Fibroblast of lung (primary cell): ENCODE measurements around the gene MARCKSL1. TPM values are rescaled to one million over a fixed set of nuclear protein-coding genes. Genes with fewer than 3 reads are reported as not detected.

Experiments
- DNase-seq, 2 donors: peaks; one replicate each; pipeline versions ENCODE4 v3.0.0 to v3.0.0-alpha.2; 2010; ENCODE audit warnings: low read depth in 2 of 2
- H2AFZ ChIP-seq: 2 replicates; pipeline ENCODE4 v1.5.1; 2012; ENCODE audit warnings: low read length, control low read depth, inconsistent platforms
- H3K27ac ChIP-seq: 2 replicates; pipeline ENCODE4 v1.5.1; 2011; ENCODE audit warnings: low read length, control low read depth; ENCODE audit not compliant: insufficient read depth
- H3K27me3 ChIP-seq: 2 replicates; pipeline ENCODE4 v1.5.1; 2011; ENCODE audit warnings: mild to moderate bottlenecking, low read length; ENCODE audit not compliant: control insufficient read depth, insufficient read depth
- H3K36me3 ChIP-seq: 2 replicates; pipeline ENCODE4 v1.5.1; 2011; ENCODE audit warnings: low read length; ENCODE audit not compliant: control insufficient read depth, insufficient read depth
- H3K4me1 ChIP-seq: 2 replicates; pipeline ENCODE4 v1.5.1; 2011; ENCODE audit warnings: low read length; ENCODE audit not compliant: control insufficient read depth, insufficient read depth; ENCODE audit errors: extremely low read depth
- H3K4me2 ChIP-seq: 2 replicates; pipeline ENCODE4 v1.5.1; 2011; ENCODE audit warnings: low read length, control low read depth; ENCODE audit not compliant: insufficient read depth; ENCODE audit errors: extremely low read depth
- H3K4me3 ChIP-seq, 4 experiments: fragments of 200-600 bp in 1 of 4; sonication (generic) in 1 of 4; replicated peaks in 1 of 4; 2 replicates each; pipeline ENCODE4 v1.5.1; 2011 to 2016; ENCODE audit warnings: low read length in 4 of 4, low read depth in 3 of 4, mild to moderate bottlenecking in 3 of 4, control low read depth in 2 of 4, inconsistent platforms in 1 of 4, mixed read lengths in 1 of 4; ENCODE audit not compliant: insufficient read depth in 1 of 4; ENCODE audit errors: control extremely low read depth in 1 of 4
- H3K79me2 ChIP-seq: 2 replicates; pipeline ENCODE4 v1.5.1; 2012; ENCODE audit warnings: mild to moderate bottlenecking, low read length, inconsistent platforms; ENCODE audit not compliant: control insufficient read depth, insufficient read depth
- H3K9ac ChIP-seq: 2 replicates; pipeline ENCODE4 v1.5.1; 2011; ENCODE audit warnings: mild to moderate bottlenecking, low read length, control low read depth; ENCODE audit not compliant: insufficient read depth
- H3K9me3 ChIP-seq: 2 replicates; pipeline ENCODE4 v1.5.1; 2012; ENCODE audit warnings: low read depth, low read length; ENCODE audit not compliant: control insufficient read depth, insufficient read depth
- H4K20me1 ChIP-seq: 2 replicates; pipeline ENCODE4 v1.5.1; 2011; ENCODE audit warnings: low read length; ENCODE audit not compliant: control insufficient read depth, insufficient read depth; ENCODE audit errors: extremely low read depth
- EZH2 ChIP-seq: IDR thresholded peaks from 2 replicates; pipeline ENCODE4 v1.5.1; 2012; ENCODE audit warnings: low read length, control low read depth, mild to moderate bottlenecking; ENCODE audit errors: missing control alignments
- polyA plus RNA-seq, 2 donors: library from polyadenylated mRNA; depleted of rRNA in 1 of 2; stranded (reverse) in 1 of 2; unstranded in 1 of 2; fragments of >200 nt; gene quantifications; 2 replicates each; pipeline ENCODE4 v1.2.1, GENCODE V29; 2011 to 2012; ENCODE audit warnings: missing spikeins in 1 of 2
- total RNA-seq: library from RNA; depleted of rRNA; stranded (reverse); fragments of >200 nt; gene quantifications from 2 replicates; pipeline ENCODE4 v1.2.1, GENCODE V29; 2014
- TF ChIP-seq, protein P1 (sequence below), 2 donors: IDR thresholded peaks in 1 of 2; conservative IDR thresholded peaks in 1 of 2; 1 replicate in 1 of 2; 2 replicates in 1 of 2; pipeline ENCODE4 v1.5.1; 2011 to 2012; ENCODE audit warnings: low read length in 2 of 2, control low read depth in 1 of 2, inconsistent platforms in 1 of 2, low read depth in 1 of 2, mild to moderate bottlenecking in 1 of 2

MARCKSL1 gene
- total and polyA plus RNA-seq, 2 donors (not counting 1 experiment from before 2014, with no cell fraction given): 11.7 to 79.1 TPM

DNA sequence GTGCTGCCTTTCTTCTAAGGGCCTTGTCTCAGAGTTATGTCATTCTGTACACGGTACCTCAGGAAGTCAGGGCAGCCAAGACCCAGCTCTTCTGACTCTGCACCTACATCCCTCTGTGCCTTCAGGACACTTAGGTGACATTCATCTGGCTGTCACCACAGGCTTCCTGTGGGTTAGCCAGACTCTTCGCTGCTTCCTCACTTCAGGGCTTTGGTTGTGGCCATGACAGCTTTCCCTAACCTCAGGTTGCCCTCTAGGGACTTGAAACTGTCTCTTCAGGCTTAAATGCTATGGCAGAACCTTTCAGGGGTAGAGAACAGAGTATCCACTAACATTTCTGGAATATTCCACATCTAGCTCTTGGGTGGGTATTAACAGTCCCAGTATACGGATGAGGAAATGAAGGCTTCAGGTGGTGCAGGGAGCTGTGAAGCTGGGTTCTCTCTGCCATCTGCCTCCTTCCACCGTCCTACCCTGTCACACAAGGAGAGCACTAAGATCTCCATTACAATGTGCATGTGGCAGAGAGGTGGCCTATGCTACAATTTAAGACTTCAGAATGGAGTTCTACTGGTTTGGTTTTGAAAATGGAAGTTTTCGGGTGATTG lies 36.2 kb upstream of the MARCKSL1 start:
- Histone ChIP-seq H4K20me1 (no peaks in the 10 kb centered on the region), H3K27ac (no peak overlapping the region), H3K27me3 (no peaks in the 10 kb centered on the region), H3K9ac (no peak overlapping the region), H3K4me2 (no peak overlapping the region), H3K79me2 (no peaks in the 10 kb centered on the region), H3K4me1 (no peaks in the 10 kb centered on the region), H2AFZ (no peak overlapping the region), H3K4me3 (no peak overlapping the region), H3K36me3 (peaks cover 6% of the 10 kb centered on the region), H3K9me3 (no peaks in the 10 kb centered on the region)
- no peak for TF ChIP-seq EZH2
- TF ChIP-seq, protein P1, sequence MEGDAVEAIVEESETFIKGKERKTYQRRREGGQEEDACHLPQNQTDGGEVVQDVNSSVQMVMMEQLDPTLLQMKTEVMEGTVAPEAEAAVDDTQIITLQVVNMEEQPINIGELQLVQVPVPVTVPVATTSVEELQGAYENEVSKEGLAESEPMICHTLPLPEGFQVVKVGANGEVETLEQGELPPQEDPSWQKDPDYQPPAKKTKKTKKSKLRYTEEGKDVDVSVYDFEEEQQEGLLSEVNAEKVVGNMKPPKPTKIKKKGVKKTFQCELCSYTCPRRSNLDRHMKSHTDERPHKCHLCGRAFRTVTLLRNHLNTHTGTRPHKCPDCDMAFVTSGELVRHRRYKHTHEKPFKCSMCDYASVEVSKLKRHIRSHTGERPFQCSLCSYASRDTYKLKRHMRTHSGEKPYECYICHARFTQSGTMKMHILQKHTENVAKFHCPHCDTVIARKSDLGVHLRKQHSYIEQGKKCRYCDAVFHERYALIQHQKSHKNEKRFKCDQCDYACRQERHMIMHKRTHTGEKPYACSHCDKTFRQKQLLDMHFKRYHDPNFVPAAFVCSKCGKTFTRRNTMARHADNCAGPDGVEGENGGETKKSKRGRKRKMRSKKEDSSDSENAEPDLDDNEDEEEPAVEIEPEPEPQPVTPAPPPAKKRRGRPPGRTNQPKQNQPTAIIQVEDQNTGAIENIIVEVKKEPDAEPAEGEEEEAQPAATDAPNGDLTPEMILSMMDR (conservative IDR thresholded peaks at IDR 0.05 in 1 of 2, IDR thresholded peaks at IDR 0.05 in 1 of 2; ENCODE audit: low read depth in 1 of 2, low read length in 2 of 2): no peak
- no peak for DNase-seq

DNA sequence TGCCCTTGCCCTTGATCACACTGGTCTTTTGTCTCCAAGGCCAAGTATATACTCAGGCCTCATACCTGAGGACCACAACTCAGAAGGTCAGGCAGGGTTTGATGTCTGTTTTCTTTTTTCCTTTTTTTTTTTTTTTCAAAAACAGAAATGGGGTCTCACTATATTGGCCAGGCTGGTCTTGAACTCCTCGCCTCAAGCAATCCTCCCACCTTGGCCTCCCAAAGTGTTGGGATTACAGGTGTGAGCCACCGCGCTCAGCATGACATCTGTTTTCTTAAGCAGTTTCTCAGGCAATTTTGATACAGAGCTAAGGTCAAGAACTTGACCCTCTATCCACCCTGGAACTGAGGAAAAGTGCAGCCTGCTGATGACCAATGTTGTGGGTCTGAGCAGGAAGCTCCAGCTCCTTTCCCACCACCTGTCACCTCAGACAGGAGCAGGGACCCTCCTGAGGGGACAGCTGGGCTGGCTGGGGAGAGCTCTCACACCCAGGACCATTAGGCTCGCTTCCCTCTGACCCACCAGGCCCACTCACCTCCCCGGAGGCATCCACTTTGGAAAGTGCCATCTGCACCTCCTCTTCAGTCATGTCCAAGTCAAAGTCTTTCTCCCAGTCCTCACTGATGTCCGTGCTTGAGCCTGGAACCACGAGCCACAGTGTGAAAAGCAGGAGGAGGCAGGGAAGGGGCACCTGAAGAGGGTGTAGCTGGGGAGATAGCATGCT lies 32.0 kb upstream of the MARCKSL1 start:
- Histone ChIP-seq H3K4me3 (no peak overlapping the region), H3K27me3 (no peaks in the 10 kb centered on the region), H3K79me2 (no peaks in the 10 kb centered on the region), H2AFZ (no peak overlapping the region), H3K9ac (no peak overlapping the region), H3K9me3 (no peaks in the 10 kb centered on the region), H4K20me1 (no peaks in the 10 kb centered on the region), H3K4me1 (no peaks in the 10 kb centered on the region), H3K27ac (no peak overlapping the region), H3K36me3 (peaks cover 15% of the 10 kb centered on the region), H3K4me2 (no peak overlapping the region)
- TF ChIP-seq, protein P1 (conservative IDR thresholded peaks at IDR 0.05 in 1 of 2, IDR thresholded peaks at IDR 0.05 in 1 of 2; ENCODE audit: low read depth in 1 of 2, low read length in 2 of 2): no peak
- no peak for TF ChIP-seq EZH2
- no peak for DNase-seq

DNA sequence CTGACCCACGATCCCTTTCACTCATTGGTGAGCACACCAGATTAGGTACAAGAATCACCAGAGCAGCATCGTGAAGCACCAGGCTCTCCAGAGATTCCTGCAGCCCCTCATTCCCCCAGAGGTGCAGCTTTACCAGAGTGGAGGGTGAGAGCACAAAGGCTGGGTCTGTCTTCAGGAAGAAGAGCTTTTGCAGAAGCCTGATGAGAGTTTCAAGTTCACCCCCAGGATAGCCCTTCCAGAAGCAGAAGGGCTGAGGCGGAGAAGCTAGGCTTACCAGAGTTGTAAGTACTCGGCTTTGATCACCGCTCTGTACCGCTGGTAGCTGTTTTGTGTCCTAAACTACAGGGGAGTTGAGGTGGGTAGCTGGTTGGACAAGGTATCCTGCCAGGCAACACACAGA lies 29.4 kb upstream of the MARCKSL1 start:
- Histone ChIP-seq H3K9ac (no peak overlapping the region), H2AFZ (no peak overlapping the region), H3K4me3 (no peak overlapping the region), H3K9me3 (no peaks in the 10 kb centered on the region), H3K79me2 (no peaks in the 10 kb centered on the region), H3K4me1 (peaks cover 2% of the 10 kb centered on the region), H3K36me3 (peaks cover 15% of the 10 kb centered on the region), H3K4me2 (no peak overlapping the region), H3K27ac (no peak overlapping the region), H4K20me1 (no peaks in the 10 kb centered on the region), H3K27me3 (no peaks in the 10 kb centered on the region)
- no peak for DNase-seq
- TF ChIP-seq, protein P1 (conservative IDR thresholded peaks at IDR 0.05 in 1 of 2, IDR thresholded peaks at IDR 0.05 in 1 of 2; ENCODE audit: low read depth in 1 of 2, low read length in 2 of 2): no peak
- TF ChIP-seq EZH2: no peak
